Muscle layer of colon (tissue), 2 donors: Measurements from ENCODE around the gene MED4.

Experiments used
- H3K27ac ChIP-seq: one replicate; pipeline ENCODE4 v1.7.0; 2013; ENCODE audit warnings: low read depth, mild to moderate bottlenecking, low read length, moderate library complexity
- H3K27me3 ChIP-seq, 2 donors: one replicate each; pipeline ENCODE4 v1.7.0; 2013; ENCODE audit warnings: low read length in 2 of 2, mild to moderate bottlenecking in 2 of 2; ENCODE audit not compliant: insufficient read depth in 2 of 2, control insufficient read depth in 1 of 2
- H3K36me3 ChIP-seq: one replicate; pipeline ENCODE4 v1.7.0; 2013; ENCODE audit warnings: mild to moderate bottlenecking, low read length; ENCODE audit not compliant: insufficient read depth
- H3K4me1 ChIP-seq: one replicate; pipeline ENCODE4 v1.7.0; 2013; ENCODE audit warnings: mild to moderate bottlenecking, low read length; ENCODE audit not compliant: insufficient read depth
- H3K4me3 ChIP-seq, 2 donors: one replicate each; pipeline ENCODE4 v1.7.0; 2013; ENCODE audit warnings: low read length in 2 of 2, low read depth in 1 of 2, mild to moderate bottlenecking in 1 of 2, moderate library complexity in 1 of 2
- H3K9ac ChIP-seq: one replicate; pipeline ENCODE4 v1.7.0; 2013; ENCODE audit warnings: low read length
- H3K9me3 ChIP-seq: one replicate; pipeline ENCODE4 v1.7.0; 2013; ENCODE audit warnings: mild to moderate bottlenecking, low read length
- donor health status: abdominal sarcoma.
- donor health status: Adenocarcinoma of cecum.

Gene MED4

GRCh38 chr13:48028066-48028465 is 66.8 kb downstream of the MED4 start:
- no peaks in the 10 kb centered on the region for H3K4me1 ChIP-seq
- no peaks in the 10 kb centered on the region for H3K9me3 ChIP-seq
- no peak overlapping the region for H3K9ac ChIP-seq
- H3K36me3 ChIP-seq, result no peaks in the 10 kb centered on the region
- no peak overlapping the region for H3K27ac ChIP-seq
- no peak overlapping the region for H3K4me3 ChIP-seq
- no peaks in the 10 kb centered on the region for H3K27me3 ChIP-seq
